Activated naive CD8-positive, alpha-beta T cell (primary cell): ENCODE measurements around the gene SPECC1.
"Not testable (repeated sequence)": the region's sequence is repeated elsewhere in the genome, so short reads cannot be mapped to it uniquely, and the experiment has no call there.

Source experiments
- H3K27ac Mint-ChIP-seq: one replicate; pipeline ENCODE4 v1.8.0; 2021; ENCODE audit warnings: mixed read lengths
- H3K27me3 Mint-ChIP-seq: one replicate; pipeline ENCODE4 v1.8.0; 2021; ENCODE audit warnings: mixed read lengths
- H3K36me3 Mint-ChIP-seq: one replicate; pipeline ENCODE4 v1.8.0; 2021; ENCODE audit warnings: mixed read lengths
- H3K4me1 Mint-ChIP-seq: one replicate; pipeline ENCODE4 v1.8.0; 2021; ENCODE audit warnings: low read depth, mixed read lengths
- H3K4me3 Mint-ChIP-seq: one replicate; pipeline ENCODE4 v1.8.0; 2021; ENCODE audit warnings: mild to moderate bottlenecking, mixed read lengths
- H3K9me3 Mint-ChIP-seq: one replicate; pipeline ENCODE4 v1.8.0; 2021; ENCODE audit warnings: low read depth, mixed read lengths

SPECC1 gene

DNA sequence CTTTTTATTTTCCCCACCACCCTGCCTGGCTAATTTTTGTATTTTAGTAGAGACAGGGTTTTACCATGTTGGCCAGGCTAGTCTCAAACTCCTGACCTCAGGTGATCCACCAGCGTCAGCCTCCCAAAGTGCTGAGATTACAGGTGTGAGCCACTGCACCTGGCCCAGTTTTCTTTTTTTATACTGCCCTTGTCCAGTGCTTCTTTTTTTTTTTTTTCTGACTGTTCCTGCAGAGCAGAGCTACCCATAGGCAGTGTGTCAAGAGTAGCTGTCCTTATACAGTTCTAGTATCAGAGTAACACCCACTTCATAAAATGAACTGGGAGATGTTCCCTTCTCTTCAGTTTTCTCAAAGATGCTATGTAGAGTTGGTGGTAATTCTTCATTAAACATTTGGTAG lies 28.1 kb downstream of the SPECC1 start:
- not testable (repeated sequence) for H3K4me1 Mint-ChIP-seq, H3K27ac Mint-ChIP-seq, H3K4me3 Mint-ChIP-seq, H3K36me3 Mint-ChIP-seq, H3K27me3 Mint-ChIP-seq, H3K9me3 Mint-ChIP-seq

DNA sequence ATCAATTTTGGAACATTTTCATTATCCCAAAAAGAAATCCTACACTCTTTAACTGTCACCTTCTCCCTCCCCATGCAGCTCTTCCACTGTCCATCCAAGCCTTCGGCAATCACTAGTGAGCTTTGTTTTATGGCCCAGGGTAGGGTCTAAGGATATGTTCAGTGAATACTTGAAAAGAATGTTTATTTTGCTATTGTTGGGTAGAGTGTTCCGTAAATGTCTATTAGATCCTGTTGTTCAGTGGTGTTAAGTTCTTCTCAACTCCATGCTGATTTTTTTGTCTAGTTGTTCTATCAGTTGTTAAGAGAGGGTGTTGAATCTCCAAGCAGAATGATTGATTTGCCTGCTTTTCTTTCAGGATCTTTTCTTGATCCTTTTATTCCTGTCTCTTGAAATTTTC lies 29.9 kb downstream of the SPECC1 start:
- H3K27ac Mint-ChIP-seq: no peak overlapping the region
- H3K4me3 Mint-ChIP-seq: no peak overlapping the region
- H3K9me3 Mint-ChIP-seq: no peaks in the 10 kb centered on the region
- H3K4me1 Mint-ChIP-seq: peaks cover 9% of the 10 kb centered on the region
- no peaks in the 10 kb centered on the region for H3K36me3 Mint-ChIP-seq
- H3K27me3 Mint-ChIP-seq: peaks cover 4% of the 10 kb centered on the region

DNA sequence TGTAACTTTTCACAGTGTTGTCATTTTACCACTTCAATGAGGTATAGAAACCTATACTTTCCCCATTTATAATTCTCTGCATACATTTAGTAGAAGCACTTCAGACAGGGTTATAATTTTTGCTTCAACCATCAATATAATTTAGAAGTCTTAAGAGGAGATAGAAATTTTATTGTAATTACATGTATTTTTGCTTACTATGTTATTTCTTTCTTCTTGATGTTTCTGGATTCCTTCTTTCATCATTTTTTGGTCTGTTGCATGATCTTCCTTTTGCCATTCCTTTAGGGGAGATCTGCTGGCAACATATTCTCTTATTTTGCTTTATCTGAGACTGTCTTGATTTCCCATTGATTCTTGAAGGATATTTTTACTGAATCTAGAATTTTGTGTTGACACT lies 31.1 kb downstream of the SPECC1 start:
- H3K4me3 Mint-ChIP-seq: no peak overlapping the region
- H3K9me3 Mint-ChIP-seq: no peaks in the 10 kb centered on the region

DNA sequence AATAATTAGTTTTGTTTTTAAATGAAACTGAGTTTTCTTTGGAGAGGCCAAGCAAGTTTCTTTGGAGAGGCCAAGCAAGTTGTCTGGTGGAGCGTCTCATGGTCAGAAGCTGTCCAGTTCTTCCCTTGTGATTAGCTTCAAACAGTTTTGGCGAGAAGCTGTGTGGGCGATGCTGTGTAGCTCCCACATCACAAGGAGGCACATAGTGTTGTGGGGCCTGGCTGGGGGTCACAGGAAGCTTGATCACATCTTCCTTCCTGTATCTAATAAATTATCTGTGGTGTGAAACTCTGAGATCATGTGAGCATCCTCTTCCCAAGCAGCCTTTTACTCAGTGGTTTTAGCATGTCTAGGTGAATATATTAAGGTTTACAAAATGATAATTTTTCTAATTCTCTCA lies 33.9 kb downstream of the SPECC1 start:
- H3K27me3 Mint-ChIP-seq: peaks cover 2% of the 10 kb centered on the region
- H3K36me3 Mint-ChIP-seq: no peaks in the 10 kb centered on the region
- no peak overlapping the region for H3K4me3 Mint-ChIP-seq
- H3K4me1 Mint-ChIP-seq: peaks cover 9% of the 10 kb centered on the region
- H3K27ac Mint-ChIP-seq: no peak overlapping the region
- no peaks in the 10 kb centered on the region for H3K9me3 Mint-ChIP-seq

More for the DNA sequence above, 31.1 kb downstream of the SPECC1 start:
- H3K27ac Mint-ChIP-seq: no peak overlapping the region
- H3K4me1 Mint-ChIP-seq: peaks cover 9% of the 10 kb centered on the region
- H3K27me3 Mint-ChIP-seq: no peaks in the 10 kb centered on the region
- no peaks in the 10 kb centered on the region for H3K36me3 Mint-ChIP-seq

DNA sequence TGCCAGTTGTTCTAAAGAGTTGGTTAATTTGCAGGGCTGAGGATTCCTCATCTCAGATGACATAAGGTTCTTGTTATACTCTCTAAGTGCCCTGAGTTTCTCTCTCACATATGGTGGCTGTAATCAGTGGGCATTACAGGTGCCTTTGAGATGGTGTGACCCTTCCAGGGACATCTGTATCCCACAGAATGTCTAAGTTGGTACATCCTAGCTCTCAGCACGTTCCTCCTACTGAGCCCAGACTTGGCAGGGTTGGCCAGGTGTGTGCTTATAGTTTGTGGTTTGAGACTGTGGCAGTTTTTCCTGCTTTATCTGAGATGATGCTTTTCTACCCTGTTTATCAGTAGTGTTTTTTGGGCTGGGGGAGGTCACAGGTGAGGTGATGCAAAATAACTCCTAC lies 36.3 kb downstream of the SPECC1 start:
- no peak overlapping the region for H3K4me3 Mint-ChIP-seq
- H3K9me3 Mint-ChIP-seq: no peaks in the 10 kb centered on the region
- H3K36me3 Mint-ChIP-seq: no peaks in the 10 kb centered on the region
- H3K27ac Mint-ChIP-seq: no peak overlapping the region
- peaks cover 9% of the 10 kb centered on the region for H3K4me1 Mint-ChIP-seq
- H3K27me3 Mint-ChIP-seq: peaks cover 2% of the 10 kb centered on the region

DNA sequence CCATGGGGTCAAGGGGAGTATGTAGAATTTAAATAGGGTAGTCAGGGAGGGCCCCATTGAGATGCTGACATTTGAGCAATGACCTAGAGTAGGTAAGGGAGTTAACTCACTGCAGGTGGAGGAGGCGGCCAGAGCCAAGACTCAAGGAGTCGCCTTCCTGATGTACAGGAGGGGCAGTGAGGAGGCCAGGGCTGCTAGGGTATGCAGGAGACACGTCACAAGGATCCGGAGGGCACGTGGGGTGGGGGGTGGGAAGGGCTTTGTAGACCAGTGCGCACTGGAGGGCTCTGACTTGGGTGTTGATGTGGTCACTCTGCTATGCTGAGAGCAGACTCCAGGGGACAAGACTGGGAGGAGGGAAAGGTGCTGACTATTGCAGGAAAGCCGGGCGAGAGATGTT lies 37.5 kb downstream of the SPECC1 start:
- Mint-ChIP-seq H3K27me3 (peaks cover 4% of the 10 kb centered on the region), H3K9me3 (no peaks in the 10 kb centered on the region), H3K4me1 (peaks cover 9% of the 10 kb centered on the region), H3K4me3 (no peak overlapping the region), H3K27ac (no peak overlapping the region), H3K36me3 (no peaks in the 10 kb centered on the region)

DNA sequence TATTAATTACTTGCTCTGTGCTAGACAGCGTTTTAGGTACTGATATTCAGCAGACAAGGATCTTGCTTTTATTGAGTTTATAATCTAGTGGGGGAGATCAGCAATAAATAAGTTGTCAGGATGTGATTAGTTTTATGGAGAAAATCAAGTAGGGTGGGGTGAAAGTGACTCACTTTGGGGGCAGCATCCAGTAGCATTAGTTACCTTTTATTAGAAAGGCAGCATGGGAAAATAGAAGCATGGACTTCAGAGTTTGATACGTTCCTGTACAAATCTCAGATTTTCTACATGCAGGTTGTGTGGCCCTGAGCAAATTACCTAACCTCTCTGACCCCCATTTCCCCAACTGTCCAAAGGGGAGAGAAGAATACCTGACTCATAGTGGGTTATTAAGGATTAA lies 42.5 kb downstream of the SPECC1 start:
- H3K27ac Mint-ChIP-seq: no peak overlapping the region
- peaks cover 2% of the 10 kb centered on the region for H3K36me3 Mint-ChIP-seq

DNA sequence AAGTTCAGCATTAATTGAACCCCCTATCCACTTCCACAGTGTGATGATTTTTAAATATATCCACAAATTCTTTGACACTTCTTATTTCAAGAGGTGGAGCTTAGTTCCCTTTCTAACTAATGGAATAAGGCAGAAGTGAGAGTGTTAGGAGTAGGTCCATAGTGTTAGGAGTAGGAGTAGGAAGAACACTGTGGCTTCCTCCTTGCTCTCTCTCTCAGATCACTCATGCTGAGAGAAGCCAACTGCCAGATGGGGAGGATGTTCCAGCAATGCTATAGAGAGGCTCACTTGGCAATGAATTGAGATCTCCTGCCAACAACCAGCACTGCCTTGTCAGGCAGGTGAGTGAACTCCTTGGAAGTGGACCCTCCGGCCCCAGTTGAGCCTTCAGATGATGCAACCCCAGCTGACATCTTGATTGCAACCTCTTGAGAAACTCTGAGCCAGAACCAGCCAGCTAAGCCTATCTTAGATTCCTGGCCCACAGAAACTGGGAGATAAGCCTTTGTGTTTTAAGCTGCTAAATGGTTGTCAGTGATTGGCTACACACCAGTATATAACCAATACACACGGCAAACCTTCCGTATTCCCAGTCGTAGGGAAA lies 44.3 kb downstream of the SPECC1 start:
- no peaks in the 10 kb centered on the region for H3K4me1 Mint-ChIP-seq
- H3K4me3 Mint-ChIP-seq: no peak overlapping the region
- peaks cover 2% of the 10 kb centered on the region for H3K36me3 Mint-ChIP-seq
- H3K27ac Mint-ChIP-seq: no peak overlapping the region
- no peaks in the 10 kb centered on the region for H3K9me3 Mint-ChIP-seq
- peaks cover 4% of the 10 kb centered on the region for H3K27me3 Mint-ChIP-seq

More for the DNA sequence above, 42.5 kb downstream of the SPECC1 start:
- Mint-ChIP-seq H3K4me1 (no peaks in the 10 kb centered on the region), H3K4me3 (no peak overlapping the region), H3K9me3 (no peaks in the 10 kb centered on the region), H3K27me3 (peaks cover 6% of the 10 kb centered on the region)

DNA sequence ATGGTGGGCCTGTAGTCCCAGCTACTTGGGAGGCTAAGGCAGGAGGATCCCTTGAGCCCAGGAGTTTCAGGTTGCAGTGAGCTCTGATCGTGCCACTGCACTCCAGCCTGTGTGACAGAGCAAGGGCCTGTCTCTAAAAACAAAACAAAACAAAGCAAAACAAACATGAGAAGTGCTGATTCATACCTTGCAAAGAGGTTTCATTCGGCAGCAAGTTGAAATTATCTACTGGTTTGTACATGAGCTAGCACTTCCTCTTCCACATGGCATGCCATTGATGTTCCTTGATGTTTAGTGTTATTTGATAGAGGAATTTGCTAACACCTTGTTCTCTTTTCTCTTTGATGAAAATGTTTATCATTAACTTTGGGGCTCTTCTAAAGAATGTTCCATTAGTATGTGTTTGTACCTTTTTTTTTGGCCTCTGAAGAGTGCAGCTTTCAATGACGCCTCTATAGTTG lies 50.6 kb downstream of the SPECC1 start:
- Mint-ChIP-seq H3K27ac (no peak overlapping the region), H3K27me3 (no peaks in the 10 kb centered on the region), H3K4me1 (peaks cover 7% of the 10 kb centered on the region), H3K36me3 (no peaks in the 10 kb centered on the region), H3K9me3 (no peaks in the 10 kb centered on the region), H3K4me3 (no peak overlapping the region)

DNA sequence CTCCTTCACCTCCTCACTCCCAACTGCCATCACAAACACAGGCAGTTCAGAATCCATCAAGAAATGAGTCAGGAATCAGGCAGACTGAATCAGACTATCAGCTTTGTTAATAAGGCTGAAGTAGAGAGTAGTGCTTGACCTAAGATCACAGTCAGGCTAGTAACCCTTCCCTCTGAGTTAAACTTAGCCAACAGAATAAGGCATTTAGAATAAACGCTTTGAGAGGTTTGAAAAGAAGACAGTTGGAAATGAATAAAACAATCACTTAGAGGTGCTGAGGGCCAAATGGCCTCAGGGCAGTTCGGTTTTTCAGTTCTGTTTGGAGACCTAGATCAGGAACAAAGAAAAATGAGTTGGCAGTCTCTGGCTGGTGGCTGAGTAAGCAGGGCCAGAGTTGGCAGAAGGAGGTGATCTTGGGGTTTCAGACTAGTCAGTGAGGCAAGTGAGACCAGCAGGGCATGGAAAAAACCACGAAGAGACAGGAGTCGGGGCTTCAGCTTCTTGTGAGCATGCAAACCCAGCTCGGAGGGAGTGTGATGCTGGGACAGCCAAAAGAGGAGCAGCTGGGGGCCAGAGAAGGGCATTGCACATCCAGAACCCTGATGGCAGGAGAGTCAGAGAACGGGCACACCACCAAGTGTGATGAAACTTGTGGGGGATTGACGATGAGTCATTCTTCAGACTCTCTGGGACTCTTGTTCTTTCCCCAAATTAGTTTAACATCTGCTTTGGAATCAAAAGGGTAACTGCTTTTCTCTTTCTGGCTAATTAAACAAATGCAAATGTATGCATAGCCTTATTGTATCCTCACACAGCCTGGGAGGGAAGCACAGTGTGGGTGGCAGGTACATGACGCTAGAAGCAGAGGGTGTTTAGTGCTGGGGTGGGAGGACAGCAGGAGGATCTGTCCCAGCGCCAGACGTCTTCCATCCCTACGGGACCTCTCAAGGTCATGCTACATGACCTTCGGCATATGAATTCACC lies 54.8 kb downstream of the SPECC1 start:
- peak overlapping the region; percentile 24 for H3K27ac Mint-ChIP-seq
- H3K4me1 Mint-ChIP-seq: peaks cover 7% of the 10 kb centered on the region
- H3K36me3 Mint-ChIP-seq: no peaks in the 10 kb centered on the region
- no peaks in the 10 kb centered on the region for H3K27me3 Mint-ChIP-seq
- H3K9me3 Mint-ChIP-seq: no peaks in the 10 kb centered on the region
- no peak overlapping the region for H3K4me3 Mint-ChIP-seq

DNA sequence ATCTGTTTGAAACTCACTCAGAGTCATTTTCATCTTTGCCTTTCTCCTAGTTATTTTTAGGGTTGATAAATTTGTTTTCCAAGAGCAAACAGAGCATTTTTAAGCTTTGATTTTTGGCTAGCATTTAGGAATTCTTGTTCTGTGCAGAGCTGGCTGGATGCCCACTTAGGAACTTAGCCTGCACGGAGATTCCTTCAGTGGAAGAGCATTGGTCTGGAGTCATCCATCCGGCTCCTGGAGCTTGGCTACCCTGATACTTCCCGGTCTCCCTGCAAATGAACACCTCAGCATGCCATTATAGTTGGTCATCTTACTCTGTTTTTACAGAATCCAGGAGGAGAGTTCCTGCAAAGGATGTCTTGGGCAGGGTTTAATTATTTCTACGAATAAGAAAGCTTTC lies 57.1 kb downstream of the SPECC1 start:
- no peaks in the 10 kb centered on the region for H3K27me3 Mint-ChIP-seq
- no peaks in the 10 kb centered on the region for H3K9me3 Mint-ChIP-seq
- no peak overlapping the region for H3K27ac Mint-ChIP-seq
- peaks cover 7% of the 10 kb centered on the region for H3K4me1 Mint-ChIP-seq
- H3K36me3 Mint-ChIP-seq: no peaks in the 10 kb centered on the region
- H3K4me3 Mint-ChIP-seq: no peak overlapping the region

DNA sequence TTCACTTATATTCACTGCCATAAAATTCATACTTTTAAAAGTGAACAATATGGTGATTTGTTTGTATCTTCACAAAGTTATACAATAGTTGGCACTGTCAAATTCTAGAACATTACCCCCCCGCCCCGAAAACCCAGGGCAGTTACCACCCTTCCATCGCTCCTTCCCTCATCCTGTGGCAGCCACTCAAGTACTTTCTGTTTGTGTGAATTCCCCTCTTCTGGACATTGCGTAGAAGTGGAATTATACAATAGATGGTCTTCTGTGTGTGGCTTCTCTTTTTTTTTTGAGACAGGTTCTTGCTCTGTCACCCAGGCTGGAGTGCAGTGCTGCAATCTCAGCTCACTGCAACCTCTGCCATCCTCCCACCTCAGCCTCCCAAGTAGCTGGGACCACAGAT lies 58.6 kb downstream of the SPECC1 start:
- H3K4me3 Mint-ChIP-seq: no peak overlapping the region
- H3K27ac Mint-ChIP-seq: no peak overlapping the region
- H3K9me3 Mint-ChIP-seq: no peaks in the 10 kb centered on the region
- H3K27me3 Mint-ChIP-seq: no peaks in the 10 kb centered on the region
- H3K36me3 Mint-ChIP-seq: no peaks in the 10 kb centered on the region
- H3K4me1 Mint-ChIP-seq: peaks cover 7% of the 10 kb centered on the region

DNA sequence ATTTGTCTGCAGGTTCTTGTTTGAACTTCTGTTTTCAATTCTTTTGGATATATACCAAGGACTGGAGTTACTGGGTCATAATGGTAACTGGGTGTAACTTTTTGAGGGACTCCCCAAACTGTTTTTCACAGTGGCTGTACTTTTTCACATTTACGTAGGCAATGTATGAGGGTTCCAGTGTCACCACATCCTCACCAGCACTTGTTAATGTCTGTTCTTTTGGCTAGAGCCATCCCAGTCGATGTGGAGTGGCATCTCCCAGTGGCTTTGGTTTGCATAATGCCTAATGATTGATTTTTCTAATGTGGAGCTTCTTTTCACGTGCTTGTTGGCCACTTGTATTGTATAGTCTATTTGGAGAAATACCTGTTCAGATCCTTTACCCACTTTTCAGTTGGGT lies 59.3 kb downstream of the SPECC1 start:
- no peak overlapping the region for H3K4me3 Mint-ChIP-seq
- no peaks in the 10 kb centered on the region for H3K36me3 Mint-ChIP-seq
- no peaks in the 10 kb centered on the region for H3K27me3 Mint-ChIP-seq
- no peak overlapping the region for H3K27ac Mint-ChIP-seq
- H3K9me3 Mint-ChIP-seq: no peaks in the 10 kb centered on the region
- peaks cover 14% of the 10 kb centered on the region for H3K4me1 Mint-ChIP-seq

DNA sequence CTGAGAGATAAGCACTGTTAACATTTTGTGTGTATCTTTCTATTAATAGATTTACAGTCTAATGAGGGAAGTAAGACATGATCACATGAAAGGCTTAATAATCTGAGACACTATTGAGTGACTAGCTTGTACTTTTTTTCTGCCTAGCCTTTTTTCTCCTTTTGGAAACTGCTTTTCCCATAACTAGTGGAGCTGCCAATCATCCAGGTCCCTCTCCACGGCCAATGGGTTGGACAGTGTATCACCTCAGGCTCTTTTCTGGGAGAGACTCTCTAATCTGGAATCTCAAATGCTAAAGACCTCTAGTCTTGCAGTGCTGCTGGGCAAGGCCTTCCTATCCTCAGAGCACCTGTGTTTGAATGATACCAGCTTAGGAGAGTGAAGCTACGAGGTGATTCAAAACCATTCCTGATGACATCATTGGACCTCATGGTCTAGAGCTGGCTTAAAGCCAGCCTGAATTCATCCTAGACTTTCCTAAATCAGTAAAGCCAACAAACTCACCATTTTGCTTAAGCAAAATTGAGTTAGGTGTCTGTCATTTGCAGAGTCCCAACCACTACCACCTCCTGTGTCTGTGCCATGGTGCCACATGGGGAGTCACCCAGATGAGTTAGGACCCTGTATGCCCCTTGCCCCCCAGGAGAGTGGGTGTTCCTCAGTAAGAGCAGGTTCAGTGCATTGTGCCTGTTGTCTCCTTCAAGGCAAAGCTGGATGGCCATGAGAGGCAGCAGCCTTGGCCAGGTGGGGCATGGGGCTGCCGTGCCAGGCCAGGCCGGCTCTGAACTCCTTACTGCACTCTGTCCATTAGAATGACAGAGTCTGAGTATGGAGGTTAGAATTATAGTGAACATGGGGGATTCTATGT lies 62.9 kb downstream of the SPECC1 start:
- Mint-ChIP-seq H3K27me3 (peaks cover 2% of the 10 kb centered on the region), H3K4me1 (peaks cover 23% of the 10 kb centered on the region), H3K9me3 (no peaks in the 10 kb centered on the region)

DNA sequence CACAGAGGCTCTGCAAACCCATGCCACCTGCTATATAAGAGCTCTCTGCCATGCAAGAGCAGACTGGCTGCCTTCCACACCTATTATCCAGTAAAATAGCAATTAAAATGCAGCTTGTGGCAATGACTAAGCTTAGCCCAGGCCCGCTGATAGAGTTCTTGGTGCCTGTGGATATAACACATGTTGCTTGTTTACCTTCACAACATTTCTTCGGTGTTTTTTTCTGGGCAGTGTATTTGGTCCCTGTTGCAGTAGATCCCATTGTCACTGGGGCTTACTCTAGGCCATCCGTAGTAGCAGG lies 63.5 kb downstream of the SPECC1 start:
- Mint-ChIP-seq H3K4me1 (peaks cover 23% of the 10 kb centered on the region), H3K27ac (no peak overlapping the region), H3K27me3 (peaks cover 2% of the 10 kb centered on the region), H3K9me3 (no peaks in the 10 kb centered on the region), H3K36me3 (peaks cover 3% of the 10 kb centered on the region), H3K4me3 (peak overlapping the region; percentile 56)

More for the DNA sequence above, 62.9 kb downstream of the SPECC1 start:
- Mint-ChIP-seq H3K36me3 (peaks cover 3% of the 10 kb centered on the region), H3K27ac (no peak overlapping the region), H3K4me3 (no peak overlapping the region)
